Measurements from ENCODE around the gene SLC15A3. TPM values are rescaled to one million over a fixed set of nuclear protein-coding genes. Genes with fewer than 3 reads are reported as not detected.
A peak's percentile ranks its signal among the peaks of the same experiment; 100 is the strongest.

The SLC15A3 gene
- total RNA-seq = 8.8 TPM

DNA sequence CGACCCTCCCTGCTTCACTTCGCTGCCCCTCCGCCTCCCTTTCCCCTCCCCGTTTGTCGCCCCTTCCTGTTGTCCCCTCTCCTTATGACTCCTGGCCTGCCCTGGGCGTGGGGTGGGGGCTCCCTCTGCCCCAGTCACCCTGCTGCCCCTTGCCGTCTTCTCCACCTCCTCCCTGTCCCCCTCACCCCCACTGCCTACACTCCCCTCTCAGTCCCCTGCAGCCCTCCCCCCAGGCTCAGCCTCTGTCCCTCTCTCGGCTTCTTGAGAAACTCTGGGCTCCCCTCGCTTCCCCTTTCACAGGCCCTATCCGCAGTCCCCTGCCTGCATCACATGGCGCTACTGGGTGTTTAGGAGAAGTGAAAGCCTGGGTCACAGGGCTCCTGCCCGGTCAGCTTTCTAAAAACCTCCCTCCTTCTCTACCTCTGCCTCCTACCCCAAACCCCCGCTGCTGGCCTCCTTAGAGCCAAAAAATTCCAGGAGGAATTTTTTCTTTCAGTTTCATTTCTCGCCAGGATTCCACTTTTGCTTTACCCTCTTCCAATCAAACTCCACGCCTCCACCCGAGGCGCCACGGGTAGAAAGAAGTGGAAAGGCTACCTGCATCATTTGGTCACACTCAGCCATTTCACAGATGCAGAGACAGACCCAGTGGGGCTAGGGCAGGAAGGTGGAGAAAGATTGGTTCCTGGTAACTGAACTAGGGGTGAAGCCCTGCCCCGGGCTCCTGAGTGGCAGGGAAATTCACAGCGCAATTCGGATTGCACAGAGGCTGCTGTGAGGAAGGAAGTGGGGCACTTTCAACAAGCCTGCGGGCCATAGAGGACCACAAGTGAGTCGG, at the start of gene SLC15A3:
Gene SLC15A3, minus strand, starts transcription at position 273 of the 838 bp plus-strand sequence. CDS start 625 bp downstream, outside the sequence.
- peak; percentile 33 for DNase-seq

DNA sequence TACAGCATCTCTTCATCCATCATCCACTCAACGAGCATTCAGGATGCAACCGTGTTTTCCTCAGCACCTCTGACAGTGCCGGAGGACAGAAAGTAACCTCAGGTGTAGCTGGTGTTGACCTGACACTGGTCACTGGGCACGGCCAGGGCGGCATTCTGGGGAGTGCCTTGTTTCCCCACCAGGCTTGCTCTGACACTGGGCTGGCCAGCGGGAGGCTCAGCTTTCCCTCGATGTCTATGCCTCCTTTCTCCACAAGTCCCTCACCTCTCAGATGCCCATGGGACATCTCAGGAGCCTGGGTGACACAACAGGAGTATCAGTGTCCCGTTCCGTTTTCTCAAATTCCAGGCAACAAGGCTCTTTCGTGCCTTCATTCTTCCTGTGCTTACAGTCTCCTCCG, 48.5 kb upstream of the SLC15A3 start:
- DNase-seq = no peak

DNA sequence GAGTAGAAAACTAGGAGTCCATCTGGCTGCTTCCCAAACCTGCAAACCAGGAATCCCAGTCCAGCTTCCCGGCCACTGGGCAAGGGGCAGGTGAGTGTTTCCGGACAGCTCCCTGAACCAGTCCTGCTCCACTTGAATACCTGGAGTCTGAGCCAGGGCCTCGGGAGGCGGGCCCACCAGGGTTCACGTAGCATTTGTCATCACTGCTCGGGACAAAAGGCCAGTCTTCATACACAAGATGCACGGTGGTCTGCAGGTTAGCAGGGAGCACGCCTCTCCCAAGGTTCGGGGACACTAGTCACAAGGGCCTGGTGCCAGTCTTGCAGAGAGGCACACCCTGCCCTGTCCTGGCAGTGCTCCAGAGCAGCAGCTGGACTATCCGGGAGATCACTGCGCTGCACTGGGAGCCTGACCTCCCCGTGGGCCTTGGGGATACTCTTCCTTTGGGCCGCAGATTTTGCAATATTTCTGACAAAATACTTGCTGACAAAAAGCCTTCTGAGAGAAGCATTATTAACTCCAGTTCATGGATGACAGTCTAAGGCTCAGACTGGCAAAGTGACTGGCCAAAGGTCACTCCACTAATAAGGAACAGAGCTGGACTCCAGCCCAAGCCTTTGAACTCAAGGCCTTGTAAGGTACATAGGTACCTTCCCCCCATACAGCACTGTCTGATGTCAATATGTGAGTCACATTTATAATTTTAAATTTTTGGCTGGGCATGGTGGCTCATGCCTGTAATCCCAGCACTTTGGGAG, 44.6 kb upstream of the SLC15A3 start:
- DNase-seq = no peak

DNA sequence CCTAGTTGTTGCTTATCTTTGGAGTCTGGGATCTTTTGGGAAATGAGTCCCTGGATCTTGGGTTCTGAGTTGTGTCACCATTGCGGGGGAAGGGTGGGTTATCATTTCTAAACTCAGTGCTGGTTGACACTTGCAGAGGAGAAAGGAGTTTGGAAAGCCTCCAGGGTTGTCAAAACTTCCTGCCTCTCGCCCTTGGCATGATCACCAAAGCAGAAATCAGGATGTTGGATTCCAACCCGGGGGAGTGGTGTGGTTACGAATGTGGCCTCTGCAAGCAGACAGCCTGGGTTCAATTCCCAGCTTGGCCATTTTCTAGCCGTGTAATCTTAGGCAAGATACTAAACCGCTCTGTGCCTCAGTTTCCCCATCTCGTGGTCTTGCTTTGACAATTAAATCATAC, 43.8 kb upstream of the SLC15A3 start:
- DNase-seq = no peak

DNA sequence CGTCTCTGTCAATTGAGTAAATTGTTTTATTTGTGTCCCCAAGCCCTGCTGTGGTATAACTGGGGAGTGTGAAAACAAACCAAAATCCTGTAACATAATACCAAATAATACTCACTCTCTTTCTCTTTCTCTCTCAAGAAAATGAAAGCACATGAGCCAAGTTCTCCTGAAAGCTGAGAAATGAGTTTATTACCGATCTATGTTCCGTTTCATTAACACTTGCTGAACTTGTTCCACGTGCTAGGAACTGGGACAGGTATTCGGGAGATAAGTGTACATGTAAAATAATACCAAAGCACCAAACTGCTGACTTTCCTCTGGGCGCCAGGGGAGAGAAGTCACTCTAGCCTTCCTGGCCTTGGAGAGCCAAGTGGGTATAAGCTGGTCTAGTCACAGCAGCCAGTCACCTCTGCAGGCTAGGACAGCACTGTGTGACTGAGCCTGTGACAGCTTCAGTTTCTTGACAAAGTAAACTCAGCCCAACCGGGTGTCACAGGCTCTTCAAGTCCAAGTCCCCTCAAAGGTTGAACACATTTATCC, 42.6 kb upstream of the SLC15A3 start:
- DNase-seq = no peak

DNA sequence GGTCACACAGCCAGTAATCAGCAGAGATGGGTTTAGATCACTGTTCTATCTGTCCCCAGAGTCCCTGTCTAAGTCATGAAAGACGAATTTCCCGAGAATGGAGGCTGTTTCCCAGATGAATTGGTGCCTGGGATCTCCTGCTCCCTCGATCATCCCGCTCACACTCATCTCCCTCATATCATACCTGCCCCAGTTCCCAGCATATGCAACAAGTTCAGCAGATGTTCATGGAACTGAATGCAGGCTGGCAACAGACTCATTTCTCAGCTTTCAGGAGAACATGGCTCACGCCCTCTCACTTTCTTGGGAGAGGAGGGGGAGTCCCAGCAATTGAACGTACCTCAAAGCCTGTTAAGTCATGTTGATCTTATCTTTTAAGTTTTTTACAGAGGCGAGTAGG, 41.6 kb upstream of the SLC15A3 start:
- no peak for DNase-seq

DNA sequence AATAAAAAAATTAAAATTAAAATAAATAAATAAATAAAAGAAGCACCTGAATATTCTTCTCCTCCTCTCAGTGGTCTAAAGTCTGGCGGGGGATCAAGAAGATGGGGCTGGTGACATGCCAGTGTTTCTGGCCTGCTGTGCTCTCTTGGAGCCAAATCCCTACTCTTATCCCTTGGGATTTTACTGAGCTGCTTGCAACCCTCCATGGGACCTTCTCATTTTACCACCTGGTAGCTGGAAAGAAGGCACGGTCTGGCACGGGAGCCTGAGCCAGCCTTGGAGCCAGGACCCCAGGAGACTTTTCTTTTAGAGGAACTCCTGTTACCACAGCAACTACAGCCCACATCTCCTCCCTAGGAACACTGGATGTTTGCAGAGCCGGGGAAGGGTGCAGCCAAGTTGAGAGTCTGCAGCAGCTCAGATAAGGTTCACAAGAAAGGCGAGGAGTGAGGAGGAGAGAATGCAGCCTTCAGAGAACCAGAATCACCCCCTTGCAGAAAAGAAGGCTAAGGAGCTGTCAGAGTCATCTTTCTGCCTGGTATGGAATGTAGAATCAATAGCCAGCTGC, 41.0 kb upstream of the SLC15A3 start:
- DNase-seq = no peak

DNA sequence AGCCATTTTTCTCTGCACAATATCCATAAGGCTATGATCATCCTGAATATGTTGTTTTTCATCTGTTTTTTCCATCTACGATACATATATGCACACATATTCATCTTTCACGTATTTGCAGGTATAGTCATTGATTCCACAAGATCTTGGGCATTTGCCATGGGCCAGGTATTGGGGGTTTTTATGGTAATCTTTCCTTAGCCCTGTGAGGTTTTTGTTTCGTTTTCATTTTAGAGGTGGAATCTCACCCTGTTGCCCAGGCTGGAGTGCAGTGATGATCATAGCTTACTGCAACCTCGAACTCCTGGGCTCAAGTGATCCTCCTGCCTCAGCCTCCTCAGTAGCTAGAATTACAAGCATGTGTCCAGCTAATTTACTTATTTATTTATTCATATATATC, 39.5 kb upstream of the SLC15A3 start:
- no peak for DNase-seq

DNA sequence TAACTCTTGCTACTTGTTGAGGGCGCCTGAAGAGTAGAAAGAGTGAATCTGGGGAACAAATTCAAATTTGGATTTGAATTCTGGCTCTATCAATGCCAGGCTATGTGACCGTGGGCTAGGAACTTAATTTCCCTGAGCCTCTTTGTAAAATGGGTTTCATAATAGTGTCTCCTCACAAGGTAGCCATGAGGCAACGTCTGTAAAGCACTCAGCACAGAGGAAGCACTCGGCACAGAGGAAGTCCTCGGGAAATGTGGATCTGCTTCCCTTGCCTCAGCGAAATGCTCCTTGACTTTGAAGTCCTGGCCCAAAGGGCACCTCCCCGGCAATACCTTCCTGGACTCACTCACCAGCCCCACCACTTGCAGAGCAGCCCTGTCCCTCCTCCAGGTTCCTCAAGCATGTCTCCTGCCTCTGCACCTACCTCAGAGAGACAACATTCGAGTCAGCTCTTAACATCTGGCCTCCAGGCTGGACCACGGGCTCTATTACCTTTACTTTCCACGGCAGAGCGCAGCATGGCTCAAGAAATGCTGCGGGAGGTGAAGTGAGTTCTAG, 37.2 kb upstream of the SLC15A3 start:
- DNase-seq = no peak

DNA sequence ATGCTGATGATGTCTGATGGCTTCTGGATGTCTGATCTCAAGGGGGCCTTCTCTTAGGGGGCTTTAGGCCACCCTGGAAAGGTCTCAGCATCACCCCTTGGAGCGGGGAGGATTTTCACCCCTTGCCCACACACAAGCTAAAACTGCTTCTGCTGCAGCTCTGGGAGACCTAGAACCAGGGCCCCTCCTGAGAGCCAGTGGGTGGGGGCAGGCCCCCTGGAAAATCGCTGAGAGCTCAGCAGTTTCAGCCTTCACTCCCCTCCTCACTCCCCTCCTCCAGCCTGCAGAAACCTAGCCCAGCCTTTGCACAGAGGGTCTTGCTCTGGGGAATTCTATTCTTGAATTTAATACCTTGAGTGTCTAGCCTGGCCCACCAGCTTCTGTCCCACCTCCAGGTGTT, 36.7 kb upstream of the SLC15A3 start:
- DNase-seq = no peak

DNA sequence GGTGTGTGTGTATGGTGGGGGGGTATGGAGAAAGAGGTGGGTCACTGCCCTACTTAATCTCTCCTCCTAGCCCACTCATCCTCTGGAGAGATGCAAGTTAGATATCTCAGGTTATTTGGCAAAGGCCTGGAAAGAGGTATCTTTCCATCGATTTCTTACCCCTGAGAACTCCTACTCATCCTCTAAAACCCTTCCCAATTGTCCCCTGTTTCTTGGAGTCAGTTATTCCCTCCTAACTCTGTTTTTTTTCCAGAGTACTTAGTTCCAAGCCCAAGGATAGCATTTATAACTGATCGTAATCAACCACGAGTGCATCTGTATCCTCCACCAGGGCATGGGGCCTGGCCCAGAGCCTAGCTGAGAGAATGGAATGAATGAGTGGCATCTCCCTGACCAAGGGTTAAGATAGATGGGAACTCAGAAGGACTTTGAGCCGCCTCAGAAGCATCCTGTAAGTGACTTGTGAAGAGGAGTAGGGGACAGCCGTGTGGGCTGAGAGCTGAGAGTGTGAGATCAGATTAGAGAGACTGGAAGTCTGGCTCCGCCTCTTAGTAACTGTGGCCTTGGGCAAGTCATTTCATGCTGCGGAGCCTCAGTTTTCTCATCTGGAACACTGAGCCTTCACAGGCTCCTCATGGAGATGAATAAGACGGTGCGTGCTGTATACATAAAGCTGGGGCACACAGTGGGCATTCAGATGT, 35.8 kb upstream of the SLC15A3 start:
- DNase-seq = no peak

DNA sequence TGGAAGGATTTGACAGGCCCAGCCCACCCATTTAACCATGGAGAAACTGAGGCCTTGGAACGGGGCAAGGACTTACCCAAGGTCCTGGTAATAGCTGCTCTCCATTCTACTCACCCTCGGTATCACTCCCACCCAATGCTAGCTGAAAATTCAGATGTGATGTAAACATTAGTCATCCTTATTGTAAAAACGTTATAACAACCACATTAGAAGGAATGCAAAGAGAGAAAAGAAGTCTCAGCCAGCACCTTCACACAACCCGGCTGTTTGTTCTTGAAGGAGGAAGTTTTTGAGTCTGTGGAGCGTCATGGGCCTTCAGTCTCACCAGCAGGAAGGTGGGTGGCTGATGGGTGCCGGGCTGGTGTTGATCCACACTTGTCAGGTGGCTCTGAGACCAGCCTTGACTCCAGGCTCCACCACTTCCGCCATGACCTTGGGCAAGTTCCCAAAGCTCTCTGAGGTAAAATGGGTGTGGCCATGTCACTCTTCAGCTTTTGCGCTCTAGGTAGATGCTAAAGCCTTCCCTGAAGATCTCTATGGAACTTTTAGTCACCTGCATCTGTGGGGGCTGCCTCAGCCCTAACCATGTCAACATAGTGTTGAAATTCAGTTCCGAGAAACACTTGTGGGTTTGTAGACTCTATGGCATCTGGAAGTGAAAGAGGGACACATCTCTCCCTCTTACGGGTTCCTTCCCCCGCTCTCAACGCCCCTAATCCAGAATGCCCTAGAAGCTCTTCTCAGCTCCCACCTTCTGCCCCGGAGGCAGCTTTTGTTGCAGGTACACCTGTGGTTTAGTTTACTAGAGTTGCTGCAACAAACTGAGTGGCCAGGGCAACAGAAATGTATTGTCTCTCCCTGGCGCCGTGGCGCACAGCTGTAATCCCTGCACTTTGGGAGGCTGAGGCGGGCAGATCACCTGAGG, 34.3 kb upstream of the SLC15A3 start:
- DNase-seq = no peak

DNA sequence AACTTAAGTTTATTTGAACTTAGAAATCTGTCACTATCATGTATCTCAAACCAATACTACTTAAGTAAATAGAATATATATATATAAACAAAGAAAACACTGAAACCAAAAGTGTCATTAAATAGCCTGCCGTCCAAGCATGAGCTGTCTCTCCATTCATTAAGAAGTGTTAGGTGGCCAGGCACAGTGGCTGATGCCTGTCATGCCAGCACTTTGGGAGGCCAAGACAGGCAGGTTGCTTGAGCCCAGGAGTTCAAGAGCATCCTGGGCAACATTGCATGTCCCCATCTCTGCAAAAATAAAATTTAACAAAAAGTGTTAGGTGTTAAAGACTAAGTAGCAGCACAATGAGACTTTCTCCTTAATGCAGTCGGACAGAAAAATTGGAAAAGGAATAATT, 33.5 kb upstream of the SLC15A3 start:
- no peak for DNase-seq

DNA sequence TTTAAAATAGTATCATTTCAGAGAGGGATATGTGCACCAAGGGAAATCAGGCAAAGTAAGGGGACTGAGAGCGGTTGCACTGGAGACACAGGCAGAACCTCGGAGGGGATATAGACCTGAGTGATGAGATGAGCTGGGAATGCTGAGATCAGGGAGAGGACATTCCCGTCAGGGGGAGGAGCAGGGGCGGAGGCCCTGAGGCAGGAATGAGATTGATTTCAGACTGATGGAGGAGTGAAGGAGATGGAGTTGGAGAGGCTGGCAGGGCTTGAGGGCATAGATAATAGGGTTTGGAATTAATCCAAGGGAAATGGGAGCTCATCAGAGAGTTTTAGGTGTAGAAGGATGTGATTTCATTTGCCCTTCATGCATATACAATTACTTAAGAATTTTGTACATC, 32.7 kb upstream of the SLC15A3 start:
- DNase-seq = no peak

DNA sequence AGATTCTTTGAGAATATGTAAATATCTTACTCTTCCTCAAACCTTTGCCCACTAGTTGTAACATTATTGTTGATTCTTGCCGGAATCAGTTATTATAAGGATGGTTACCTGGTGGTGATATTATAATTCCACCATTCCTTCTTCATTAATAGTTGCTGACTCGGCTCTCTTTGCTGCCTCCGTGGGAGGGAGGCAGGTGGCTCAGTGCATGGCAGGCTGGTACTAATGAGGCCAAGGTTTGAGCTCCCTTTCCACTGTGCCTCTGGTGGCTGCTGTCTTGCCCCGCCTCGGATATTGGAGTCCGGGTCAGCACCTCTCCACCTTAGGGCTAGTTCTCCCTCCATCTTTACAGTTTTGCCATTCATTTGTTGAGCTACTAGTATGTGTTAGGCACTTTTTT, 32.2 kb upstream of the SLC15A3 start:
- DNase-seq = no peak

DNA sequence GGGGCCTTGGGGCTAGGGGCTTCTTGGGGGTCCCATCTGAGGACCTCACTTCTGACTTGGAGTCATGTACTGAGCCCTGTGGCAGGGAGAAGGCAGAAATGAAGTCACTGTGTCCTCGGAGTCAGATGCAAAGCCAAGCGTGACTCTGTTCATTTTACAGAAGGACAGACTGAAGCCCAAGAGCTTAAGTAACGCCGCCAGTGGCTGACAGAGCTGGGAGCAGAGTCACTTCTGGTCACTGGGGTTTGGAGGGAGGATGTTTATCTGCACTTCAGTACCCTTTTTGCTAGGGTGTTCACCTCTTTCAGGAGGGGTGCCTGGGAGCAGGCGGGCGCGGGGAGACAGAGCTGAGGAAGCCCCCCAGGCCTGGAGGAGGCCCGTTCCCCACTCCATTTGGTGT, 30.2 kb upstream of the SLC15A3 start:
- no peak for DNase-seq

DNA sequence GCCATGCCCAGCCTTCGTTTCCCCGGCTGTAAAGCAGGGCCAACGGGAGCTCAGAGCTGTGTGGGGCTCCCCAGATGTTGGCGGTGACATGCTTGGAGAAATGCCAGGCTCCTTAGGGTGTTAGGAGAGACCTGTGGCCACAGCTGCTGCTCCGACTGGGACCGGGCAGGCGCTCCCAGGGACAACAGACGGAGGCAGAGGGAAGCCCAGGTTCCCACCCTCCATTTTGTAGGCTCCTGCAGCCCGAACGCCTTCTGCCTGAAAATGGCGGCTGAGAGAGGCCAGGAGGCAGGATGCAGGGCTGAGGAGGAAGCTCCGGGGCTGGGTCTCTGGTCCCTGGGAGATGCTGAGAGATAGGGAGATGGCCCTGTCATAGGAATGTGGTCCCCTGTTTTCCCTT, 29.5 kb upstream of the SLC15A3 start:
- DNase-seq = no peak

DNA sequence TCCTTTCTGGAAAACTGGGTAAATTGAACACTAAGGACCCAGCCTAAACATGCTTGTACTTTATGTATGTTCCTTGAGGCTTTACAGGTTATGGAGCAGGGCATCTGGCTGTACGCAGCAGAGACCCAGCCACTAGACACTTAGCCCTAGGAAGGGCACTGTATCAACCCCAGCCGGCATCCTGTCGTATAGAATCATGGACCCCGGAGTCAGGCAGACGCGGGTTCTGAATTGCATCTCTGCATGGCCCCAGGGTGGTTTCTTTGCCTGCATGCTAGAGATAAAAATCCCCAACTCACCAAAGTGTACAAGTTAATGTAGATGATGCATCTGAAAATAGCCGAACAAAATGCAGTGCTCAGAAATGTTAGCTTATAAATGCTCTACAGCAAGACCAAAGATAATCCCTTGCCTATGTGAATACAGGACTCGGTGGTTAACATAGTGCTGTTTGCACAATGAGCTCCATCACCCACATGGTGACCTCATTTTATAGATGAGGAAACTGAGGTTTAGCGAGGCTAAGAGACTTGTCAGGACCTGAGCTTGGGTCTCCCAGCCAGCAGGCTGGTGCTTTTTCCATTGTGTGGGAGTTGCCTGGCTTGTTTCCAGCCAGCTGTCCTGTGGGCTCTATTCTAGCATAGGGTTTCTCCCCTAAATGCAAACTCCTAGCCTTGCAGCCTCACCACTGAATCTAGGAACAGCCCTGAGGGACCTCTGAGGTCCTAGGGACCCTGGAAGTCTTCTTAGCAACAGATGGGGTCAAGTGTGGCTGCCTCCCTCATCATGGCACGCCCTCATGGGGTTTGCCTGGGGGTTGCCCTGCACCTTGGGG, 26.8 kb upstream of the SLC15A3 start:
- no peak for DNase-seq

DNA sequence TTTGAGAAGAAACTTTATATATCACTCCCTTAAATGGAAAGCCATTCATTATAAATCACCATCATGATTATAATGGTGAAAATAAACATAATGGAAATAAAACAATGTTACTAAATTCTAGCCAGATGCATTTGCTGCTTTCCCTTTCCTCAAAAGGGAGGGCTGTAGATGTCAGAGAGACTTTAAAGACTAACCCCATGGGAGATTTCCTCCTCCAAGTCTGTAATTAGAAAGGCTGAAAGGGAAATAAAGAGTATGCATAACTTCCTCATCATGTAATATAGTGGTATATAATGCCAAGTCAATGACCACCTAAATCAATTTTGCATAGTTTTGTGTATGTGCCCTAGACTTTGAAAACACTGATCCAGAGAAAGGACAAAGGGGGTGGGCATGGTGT, 25.9 kb upstream of the SLC15A3 start:
- peak; percentile 17 for DNase-seq

DNA sequence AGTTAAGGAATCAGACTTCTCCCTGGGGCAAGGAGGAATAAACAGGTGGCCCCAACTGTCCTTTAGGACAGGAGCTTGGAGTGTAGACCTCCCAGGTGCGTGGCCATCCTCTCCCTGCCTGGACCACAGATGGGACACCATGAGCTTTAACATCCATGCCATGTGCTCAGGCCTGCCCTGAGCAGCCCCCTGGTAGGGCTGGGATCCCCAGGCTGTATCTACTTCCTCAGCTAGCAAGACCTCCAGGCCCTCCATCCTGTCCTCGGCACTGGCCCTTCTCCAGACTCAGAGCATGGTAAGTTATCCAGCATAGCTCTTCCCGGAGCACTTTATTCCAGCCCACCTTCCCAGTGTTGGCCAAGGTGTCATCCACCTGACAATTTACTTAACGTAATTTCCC, 25.2 kb upstream of the SLC15A3 start:
- no peak for DNase-seq

All from skin of body (tissue), 2 donors.